KG1 (cell line): Measurements from ENCODE around the gene SLC9B1.

ENCODE experiments used
- DNase-seq: peaks from one replicate; lab custom pipeline; 2025; lab: John Stamatoyannopoulos, UW

Gene SLC9B1, protein sequence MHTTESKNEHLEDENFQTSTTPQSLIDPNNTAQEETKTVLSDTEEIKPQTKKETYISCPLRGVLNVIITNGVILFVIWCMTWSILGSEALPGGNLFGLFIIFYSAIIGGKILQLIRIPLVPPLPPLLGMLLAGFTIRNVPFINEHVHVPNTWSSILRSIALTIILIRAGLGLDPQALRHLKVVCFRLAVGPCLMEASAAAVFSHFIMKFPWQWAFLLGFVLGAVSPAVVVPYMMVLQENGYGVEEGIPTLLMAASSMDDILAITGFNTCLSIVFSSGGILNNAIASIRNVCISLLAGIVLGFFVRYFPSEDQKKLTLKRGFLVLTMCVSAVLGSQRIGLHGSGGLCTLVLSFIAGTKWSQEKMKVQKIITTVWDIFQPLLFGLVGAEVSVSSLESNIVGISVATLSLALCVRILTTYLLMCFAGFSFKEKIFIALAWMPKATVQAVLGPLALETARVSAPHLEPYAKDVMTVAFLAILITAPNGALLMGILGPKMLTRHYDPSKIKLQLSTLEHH

DNA sequence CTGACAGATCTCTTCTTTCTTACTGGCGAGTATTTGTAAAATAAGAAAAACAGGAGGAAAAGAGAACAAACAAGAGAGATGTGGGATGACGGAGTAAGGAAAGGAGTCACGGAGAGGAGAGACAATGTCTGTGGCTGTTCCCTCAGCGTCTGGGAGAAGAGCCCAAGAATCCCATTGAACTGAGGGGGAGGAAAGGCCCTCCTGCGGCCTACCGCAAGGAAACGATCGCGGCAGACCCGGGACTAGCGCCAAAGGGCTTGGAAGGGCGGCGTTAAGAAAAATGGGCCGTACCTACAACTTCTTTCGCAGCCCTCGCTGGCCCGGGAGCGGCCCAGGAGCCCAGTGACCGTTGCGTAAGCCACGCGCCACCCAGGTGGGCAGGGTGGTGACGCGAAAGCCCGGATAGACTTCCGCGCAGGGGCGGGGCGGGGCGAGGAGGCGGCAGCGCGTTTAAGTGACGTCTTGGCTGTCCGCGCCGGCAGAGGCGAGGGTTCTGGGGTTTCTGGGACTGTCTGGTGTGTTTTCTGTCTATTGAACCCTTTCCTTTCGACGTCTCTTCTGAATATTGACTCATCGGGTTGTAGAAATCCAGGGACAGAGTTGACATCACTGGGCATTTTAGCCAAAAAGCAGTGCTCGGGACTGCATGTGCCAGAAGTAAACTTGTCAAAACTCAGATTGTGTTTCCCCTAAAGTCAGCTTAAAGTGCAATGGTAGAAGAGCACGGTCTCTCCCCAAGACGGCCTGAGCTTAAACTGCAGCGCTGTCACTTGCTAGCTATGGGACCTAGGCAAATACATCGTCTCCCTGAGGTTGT is at the start of gene SLC9B1:
SLC9B1 (minus strand) TSS at position 398 of the 817 bp plus-strand sequence. CDS start 27,994 bp downstream, outside the sequence.
- DNase-seq, result peak; percentile 82

DNA sequence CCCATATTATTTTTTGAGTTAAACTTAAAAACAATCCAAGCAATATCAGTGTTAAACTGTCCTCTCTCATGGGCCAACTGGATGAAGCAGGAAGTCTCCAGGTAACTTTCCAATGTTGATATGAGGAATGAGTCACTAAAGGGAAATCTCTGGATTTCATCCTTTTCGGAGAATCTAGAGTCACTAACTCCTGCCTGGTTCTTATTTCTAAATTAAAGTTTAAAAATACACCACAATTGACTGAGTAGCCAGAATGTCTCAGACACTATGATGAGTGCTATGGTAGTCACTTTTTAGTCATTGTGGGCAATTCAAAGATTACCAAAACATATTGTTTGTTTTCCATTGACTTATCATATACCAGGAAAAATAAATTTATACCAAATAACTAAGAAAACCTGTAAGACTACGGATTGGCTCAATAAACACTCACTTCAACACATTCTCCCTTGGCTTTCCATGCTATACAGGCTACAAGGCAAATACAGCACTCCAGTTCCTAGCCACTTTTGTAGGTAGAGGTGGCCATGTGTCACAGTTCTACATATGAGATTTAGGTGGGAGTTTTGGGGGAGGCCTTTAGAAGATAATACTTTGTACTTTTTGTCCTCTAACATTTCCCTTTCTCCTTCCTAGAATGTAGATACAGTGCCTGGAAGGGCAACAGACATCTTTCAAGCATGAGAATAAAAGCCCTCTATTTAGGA is 48.5 kb upstream of the SLC9B1 start:
- no peak for DNase-seq

DNA sequence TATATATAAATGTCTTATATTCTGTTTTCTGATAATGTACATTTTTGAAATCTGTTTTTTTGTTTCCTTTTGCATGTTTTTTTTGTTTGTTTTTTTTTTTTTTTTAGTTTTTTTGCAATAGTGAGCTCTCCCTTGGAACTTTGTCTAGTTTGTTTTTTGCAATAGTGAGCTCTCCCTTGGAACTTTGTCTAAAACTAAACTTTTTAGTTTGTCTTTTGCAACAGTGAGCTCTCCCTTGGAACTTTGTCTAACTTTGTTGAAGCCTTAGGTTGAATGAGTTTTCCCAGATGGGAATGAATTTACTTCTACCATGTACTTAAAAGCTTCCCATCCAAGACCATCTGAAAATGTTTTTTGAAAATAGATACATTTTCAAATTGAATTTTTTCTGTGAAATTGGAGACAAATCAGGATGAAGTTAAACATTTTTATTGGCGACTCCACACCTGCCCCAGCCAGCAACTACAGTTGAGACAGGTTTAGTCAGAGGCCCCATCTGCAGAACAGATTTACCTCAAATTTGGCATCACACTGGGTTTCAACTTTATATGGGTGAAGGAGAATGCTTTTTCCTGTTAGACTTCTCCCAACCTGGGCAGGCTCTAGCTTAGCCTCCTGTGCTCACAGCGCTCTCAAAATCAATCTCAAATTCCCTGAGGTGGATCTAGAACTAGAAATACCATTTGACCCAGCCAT is 41.1 kb upstream of the SLC9B1 start:
- DNase-seq, result no peak

DNA sequence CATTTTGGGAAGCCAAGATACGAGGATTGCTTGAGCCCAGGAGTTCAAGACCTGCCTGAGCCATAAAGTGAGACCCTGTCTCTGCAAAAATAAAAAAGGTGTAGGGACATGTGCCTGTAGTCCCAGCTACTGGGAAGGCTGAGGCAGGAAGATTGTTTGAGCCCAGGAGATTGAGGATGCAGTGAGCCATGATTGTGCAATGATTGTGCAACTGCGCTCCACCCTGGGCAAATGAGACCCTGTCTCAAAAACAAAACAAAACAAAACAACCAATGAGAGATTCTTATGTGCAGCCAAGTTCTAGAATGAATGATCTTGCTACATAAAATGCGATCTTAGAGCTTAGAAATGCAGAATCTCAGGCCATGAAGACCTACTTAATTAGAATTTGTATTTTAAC is 34.5 kb upstream of the SLC9B1 start:
- DNase-seq, result no peak

DNA sequence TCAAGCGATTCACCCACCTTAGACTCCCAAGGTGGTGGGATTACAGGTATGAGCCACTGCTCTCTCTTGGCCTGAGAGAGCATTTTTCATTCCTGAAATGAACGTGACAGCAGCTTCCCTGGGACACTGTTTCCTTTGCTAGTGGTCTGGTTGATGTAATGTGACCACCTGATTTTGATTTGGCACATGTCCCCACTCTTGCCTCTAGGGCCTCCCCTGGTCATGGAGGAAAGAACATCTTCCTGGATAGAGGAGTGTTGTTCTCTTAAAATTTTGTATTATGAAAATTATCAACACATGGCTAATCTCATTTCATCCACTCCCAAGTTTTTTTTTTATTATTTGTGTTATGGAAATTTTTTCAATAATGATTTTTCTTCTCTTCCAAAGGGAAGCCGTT is 33.3 kb upstream of the SLC9B1 start:
- no peak for DNase-seq

DNA sequence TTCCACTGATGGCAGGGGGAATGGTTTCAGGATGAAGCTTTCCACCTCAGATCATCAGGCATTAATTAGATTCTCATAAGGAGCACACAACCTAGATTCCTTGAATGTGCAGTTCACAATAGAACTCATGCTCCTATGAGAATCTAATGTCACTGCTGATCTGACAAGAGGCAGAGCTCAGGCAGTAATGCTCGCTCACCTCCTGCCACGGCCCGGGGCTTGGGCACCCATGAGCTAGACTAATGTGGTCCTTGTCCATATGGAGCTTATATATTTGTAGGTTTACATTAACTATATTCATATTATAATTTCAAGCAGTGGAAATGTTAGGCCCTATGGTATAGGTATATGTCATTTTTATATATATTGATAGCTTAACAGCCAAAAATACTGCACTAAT is 32.6 kb upstream of the SLC9B1 start:
- no peak for DNase-seq

DNA sequence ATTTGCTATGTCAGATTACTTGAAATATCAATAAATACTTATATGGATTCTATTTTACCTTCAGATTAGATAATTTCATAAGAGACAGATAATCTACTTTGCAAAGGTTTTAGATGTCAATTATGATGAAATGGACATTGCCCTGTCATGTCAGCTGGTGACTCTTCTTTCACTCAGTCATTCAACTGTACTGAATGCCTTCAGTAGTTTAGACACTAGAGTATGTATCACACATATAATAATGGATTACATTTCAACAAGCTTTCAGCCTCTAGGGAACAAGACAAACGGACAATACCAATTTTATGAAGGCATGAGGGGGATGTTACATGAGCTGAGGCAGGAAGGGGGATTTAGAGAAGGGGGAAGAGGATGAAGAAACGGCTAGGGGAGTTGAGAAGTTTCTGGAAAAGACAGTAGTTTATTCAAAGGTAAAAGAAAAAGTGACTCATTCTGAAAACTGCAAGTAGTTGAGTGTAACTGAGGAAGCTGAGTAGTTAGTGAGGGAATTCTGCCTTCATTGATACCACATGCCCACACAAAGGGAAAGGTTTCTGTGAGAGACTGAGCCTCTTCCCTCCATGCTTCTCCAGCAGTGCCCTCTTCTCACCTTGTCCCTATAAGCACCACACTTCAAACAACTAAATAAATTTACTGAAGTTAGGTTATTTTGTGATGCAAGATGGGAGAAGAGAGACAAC is 31.4 kb upstream of the SLC9B1 start:
- no peak for DNase-seq

DNA sequence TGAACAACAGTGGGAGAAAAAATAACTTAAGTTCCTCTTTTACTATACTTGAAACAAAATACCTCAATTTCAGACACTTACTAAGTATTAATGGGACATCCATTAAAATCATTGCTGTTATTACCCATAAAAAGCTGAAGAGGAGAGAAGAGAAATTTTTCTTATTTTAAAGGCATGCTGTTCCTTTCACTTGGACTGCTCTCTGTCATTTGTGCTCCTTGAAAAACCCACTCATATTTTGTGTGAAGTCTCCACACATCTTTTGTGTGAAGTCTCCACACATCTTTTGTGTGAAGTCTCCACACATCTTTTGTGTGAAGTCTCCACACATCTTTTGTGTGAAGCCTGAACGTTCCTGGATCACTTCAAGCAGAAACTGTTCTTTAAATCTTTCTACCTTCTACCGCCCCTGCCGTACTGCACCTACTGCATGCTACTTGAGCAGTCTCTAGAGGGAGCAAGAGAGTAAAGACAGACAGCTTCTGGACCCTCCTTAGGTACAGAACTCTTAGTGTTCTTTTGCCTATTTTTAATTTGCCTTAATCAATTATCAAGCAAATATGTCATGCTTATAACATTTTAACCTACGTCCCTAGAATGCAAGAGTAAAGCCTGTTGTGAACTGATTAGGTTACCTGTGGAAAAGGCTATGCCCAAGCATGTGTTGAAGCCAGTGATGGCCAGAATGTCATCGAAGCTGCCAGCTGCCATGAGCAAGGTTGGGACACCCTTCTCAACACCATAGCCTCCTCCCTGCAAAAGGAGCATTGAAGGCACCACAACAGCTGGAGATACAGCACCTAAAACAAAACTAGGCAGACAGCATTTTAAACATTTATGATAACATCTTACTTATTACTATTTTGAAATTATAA is 27.1 kb upstream of the SLC9B1 start:
- peak; percentile 31 for DNase-seq

DNA sequence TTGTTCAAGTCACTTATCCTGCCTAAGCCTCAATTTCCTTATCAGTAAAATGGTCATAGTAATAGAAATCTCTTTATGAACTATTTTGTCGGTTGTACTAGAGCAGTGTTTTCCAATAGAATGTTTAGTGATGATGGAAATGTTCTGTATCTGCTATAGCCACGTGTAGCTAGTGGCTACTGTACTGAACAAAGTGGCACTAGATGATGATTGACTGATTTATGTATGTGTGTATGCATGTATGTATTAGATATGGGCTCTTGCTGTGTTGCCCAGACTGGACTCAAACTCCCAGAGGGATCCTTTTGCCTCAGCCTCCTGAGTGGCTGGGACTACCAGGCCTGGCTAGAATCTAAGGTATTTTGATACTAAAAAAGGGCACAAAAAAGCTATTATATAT is 24.7 kb upstream of the SLC9B1 start:
- DNase-seq, result no peak

DNA sequence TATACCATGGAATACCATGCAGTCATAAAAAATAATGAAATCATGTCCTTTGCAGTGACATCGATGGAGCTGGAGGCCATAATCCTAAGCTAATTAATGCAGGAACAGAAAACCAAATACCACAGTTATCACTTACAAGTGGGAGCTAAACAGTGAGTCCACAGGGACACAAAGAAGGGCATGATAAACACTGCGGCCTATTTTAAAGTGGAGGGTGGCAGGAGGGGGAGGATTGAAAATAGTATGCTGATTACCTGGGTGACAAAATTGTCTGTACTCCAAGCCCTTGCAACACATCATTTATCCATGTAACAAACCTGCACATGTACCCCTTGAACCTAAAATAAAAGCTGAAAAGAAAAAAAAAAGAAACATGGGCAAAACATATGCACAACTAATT is 16.7 kb upstream of the SLC9B1 start:
- DNase-seq, result no peak

DNA sequence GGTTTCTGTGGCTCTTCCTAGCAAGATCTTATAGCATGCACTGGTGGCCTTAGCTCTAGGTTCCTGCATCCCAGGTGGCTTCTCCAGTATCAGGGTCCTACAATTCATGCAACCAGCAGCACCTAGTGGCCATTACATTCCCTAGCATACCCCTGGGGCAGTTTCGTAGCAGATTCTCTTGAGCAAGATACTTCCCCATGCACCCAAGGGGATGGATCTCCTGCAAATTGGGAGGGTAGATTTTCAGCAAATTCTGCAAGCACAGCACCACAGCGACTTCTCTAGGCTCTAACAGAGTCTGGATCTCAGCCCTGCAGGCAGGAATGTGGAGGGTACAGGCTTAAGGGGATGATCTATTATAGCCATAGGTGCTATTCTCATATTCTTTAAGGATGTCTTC is 13.1 kb upstream of the SLC9B1 start:
- DNase-seq, result no peak

DNA sequence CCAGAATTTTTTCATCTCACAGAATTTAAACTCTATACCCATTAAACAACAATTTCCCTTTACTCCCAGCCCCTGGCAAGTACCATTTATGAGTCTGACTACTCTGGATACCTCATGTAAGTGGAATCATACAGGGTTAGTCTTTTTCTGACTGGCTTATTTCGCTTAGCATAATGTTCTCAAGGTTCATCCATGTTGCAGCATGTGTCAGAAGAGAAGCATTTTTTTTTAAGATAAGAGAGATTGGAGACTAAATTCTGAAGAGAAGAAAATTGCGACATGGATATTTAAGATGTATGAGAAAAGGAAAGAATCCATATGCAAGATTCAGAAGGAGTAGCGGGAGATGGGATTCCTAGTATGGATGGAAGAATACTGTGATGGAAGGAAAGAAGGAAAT is 11.3 kb upstream of the SLC9B1 start:
- DNase-seq, result no peak

DNA sequence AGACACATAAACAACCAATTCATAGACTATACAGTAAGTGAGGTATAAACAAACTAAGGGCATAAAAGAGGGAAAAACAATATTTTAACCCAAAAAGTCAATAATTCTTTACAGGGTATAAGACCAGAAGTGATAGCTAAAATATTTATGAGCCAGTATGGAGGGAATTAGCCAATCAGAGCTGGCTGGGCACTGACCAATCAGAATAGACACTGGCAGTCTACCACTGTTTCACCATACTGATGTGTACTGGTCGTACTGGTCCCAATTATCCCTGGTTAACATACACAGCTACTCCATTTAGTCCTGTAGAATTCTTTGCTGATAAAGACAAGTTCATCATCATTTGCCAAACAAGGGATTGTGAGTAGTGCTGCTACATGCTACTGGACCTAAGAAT is 9.8 kb upstream of the SLC9B1 start:
- DNase-seq, result no peak

DNA sequence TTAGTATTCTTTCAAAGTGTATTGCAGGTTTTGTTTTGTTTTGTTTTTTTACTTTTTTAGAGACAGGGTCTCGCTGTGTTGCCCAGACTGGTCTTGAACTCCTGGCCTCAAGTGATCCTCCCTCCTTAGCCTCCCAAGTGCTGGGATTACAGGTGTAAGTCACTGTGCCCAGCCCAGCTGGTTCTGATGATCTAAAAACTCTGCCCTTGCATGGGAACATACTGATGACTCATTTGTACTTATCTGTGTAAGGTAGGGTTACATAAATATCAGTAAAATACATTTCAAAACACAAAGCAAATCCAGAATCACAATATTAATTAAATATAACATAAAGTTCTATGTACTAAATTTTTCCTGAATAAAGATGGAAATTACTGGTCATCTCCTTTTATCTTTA is 7.4 kb upstream of the SLC9B1 start:
- DNase-seq, result no peak

DNA sequence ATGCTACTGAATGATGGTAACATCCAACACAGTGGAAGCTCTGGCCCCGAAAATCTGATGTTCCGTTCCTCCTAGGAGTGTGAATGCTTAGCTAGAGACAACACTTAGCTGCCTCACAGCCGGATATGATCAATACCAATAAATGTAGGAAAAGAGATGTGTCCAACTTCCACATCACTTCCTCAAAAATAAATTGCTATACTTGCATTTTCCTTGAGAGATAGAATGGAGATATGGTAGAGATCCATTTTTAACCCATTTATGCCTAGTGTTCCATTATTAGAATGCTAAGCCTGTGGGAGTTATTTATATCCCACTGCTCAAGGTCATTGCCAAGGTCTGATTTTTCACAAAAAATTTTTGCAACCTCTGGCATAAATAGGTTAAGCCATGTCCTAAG is 5.5 kb upstream of the SLC9B1 start:
- DNase-seq, result no peak

DNA sequence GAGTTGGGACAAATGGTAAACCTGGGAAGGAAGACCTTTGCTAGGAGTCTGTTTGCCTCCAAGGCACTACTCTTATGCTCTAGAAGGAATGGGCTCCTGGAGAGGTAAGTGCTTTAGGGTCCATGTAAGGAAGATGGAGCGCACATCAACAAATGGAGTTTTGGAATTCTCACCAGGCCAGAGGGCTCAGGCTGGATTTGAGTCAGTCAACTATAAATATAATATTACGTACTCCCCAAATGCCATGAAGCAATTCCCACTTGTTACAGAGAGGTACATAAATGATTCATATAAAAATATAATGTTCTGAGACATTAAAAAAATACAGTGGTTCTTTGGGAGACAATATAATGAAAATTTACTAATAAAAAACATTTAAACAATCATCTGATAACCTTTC is 1.6 kb upstream of the SLC9B1 start:
- no peak for DNase-seq

DNA sequence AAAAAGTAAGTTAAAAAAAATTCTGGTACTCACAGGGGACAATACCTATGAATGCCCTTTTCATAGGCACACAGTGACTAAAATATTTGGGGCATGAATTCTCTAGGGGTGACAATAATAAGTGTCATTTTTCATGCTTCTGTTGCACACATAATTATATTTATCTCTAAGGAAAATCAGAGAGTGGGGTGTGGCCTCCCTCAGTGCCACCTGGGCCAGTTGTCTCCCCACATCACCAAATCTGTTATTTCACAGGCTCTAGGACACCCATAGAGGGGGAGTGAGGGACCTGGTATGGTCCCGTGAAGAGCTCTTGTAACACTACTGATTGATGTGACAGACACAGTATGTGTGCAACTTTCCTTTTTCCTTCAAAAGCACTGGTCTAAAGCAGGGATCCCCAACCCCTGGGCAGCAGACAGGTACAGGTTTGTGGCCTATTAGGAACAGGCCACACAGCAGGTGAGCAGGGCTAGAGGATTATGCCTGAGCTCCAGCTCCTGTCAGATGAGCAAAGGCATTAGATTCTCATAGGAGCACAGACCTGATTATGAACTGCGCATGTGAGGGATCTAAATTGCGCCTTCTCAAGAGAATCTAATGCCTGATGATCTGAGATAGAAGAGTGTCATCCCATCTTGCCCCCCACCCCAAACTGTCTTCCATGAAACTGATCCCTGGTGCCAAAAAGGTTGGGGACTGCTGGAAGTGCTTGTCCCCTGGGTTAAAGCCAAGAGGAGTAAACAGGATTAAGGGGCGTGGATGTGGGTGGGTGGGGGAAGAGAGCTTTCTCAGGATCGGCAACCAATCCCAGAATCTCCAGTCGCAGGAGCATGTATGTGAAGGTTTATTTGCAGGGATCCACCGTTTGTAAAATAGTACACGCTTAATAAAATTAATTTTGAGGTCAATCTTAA is 856 bp downstream of the SLC9B1 start:
- DNase-seq, result no peak

DNA sequence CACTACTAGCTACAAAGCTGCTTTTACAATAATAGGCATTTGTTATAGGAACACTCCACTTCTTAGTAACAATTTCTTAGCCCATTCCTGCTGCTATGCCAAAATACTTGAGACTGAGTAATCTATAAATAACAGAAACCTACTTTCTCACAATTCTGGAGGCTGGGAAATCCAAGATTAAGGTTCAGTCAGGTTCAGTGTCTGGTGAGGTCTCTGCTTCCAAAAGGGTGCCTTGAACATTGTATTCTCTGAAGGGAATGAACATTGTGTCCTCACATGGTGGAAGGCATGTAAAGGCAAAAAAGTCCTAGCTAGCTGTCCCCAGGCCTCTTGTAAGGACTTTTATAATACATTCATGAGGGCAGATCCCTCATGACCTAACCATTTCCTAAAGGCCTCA is 7.0 kb downstream of the SLC9B1 start:
- DNase-seq, result no peak

DNA sequence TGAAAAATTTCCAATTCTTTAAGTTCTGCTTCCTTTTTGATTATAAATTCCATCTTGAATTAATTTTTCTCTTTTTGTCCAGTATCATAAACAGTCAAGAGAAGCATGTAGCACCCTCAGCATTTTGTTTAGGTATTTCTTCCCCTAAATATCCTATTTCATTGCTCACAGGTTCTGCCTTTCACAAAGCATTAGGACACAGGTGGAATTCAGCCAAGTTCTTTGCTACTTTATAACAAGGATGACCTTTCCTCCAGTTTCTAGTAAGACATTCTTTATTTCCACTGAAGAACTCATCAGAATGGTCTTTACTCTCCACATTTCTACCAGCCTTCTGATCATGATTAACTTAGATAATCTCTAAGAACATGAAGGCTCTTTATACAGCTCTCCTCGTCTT is 7.4 kb downstream of the SLC9B1 start:
- no peak for DNase-seq
